WTC11 (cell line): ENCODE measurements around the gene PKNOX1. TPM values are rescaled to one million over a fixed set of nuclear protein-coding genes. Genes with fewer than 3 reads are reported as not detected.
"Not testable (repeated sequence)": the region's sequence is repeated elsewhere in the genome, so short reads cannot be mapped to it uniquely, and the experiment has no call there.

Source experiments
- ATAC-seq: fragments of 200-7000 bp; cut with Tn5 transposase; 2 replicates; pipeline ENCODE4 v1.10.0; 2021; ENCODE audit warnings: mild to moderate bottlenecking, moderate library complexity
- CTCF ChIA-PET: fragments of 300-600 bp; sonication (Branson Sonifier 250); formaldehyde crosslinking; loops from one replicate; lab custom pipeline; 2021; ENCODE audit warnings: antibody characterized with exemption; lab: Charles Lee
- POLR2A ChIA-PET: fragments of 350-600 bp; sonication (Branson Sonifier 250); formaldehyde crosslinking; loops from one replicate; lab custom pipeline; 2021; ENCODE audit warnings: antibody characterized with exemption; lab: Charles Lee
- DNase-seq: peaks from one replicate; pipeline ENCODE4 v3.0.0; 2021; ENCODE audit warnings: low spot score
- H3K27ac Mint-ChIP-seq: 2 replicates; pipeline ENCODE4 v1.8.0; 2021; ENCODE audit warnings: mixed read lengths
- H3K27me3 Mint-ChIP-seq: 2 replicates; pipeline ENCODE4 v1.8.0; 2021; ENCODE audit warnings: low read depth, mild to moderate bottlenecking, moderate library complexity, mixed read lengths
- H3K36me3 Mint-ChIP-seq: 2 replicates; pipeline ENCODE4 v1.8.0; 2021; ENCODE audit warnings: mixed read lengths
- H3K4me1 Mint-ChIP-seq: 2 replicates; pipeline ENCODE4 v1.8.0; 2022; ENCODE audit warnings: mixed read lengths
- H3K4me3 Mint-ChIP-seq: 2 replicates; pipeline ENCODE4 v1.8.0; 2021; ENCODE audit warnings: mild to moderate bottlenecking, moderate library complexity, mixed read lengths
- H3K9me3 Mint-ChIP-seq: 2 replicates; pipeline ENCODE4 v1.8.0; 2021; ENCODE audit warnings: mixed read lengths
- EMX1 ChIP-seq: fragments of 250-450 bp; sonication (Bioruptor Pico); IDR thresholded peaks from 2 replicates; pipeline ENCODE4 v1.8.0; 2021; ENCODE audit warnings: mild to moderate bottlenecking
- ETV6 ChIP-seq: sonication (generic); formaldehyde crosslinking; IDR thresholded peaks from 2 replicates; pipeline ENCODE4 v1.8.1; 2022; ENCODE audit warnings: mild to moderate bottlenecking, missing genetic modification reagents
- NR2C2 ChIP-seq: sonication (generic); formaldehyde crosslinking; IDR thresholded peaks from 2 replicates; pipeline ENCODE4 v1.8.0; 2022; ENCODE audit warnings: mild to moderate bottlenecking, missing genetic modification reagents
- SMAD4 ChIP-seq: sonication (generic); formaldehyde crosslinking; IDR thresholded peaks from 2 replicates; pipeline ENCODE4 v1.8.0; 2022; ENCODE audit warnings: mild to moderate bottlenecking, missing genetic modification reagents
- SOX15 ChIP-seq: fragments of 250-450 bp; sonication (Bioruptor Pico); IDR thresholded peaks from 2 replicates; pipeline ENCODE4 v1.9.0; 2021; ENCODE audit warnings: mild to moderate bottlenecking
- ZNF121 ChIP-seq: sonication (generic); formaldehyde crosslinking; IDR thresholded peaks from 2 replicates; pipeline ENCODE4 v1.8.0; 2023; ENCODE audit warnings: missing genetic modification reagents
- ZNF396 ChIP-seq: fragments of 250-450 bp; sonication (Bioruptor Pico); IDR thresholded peaks from 2 replicates; pipeline ENCODE4 v1.8.0; 2021; ENCODE audit warnings: mild to moderate bottlenecking, moderate library complexity, borderline replicate concordance
- ZNF423 ChIP-seq: fragments of 250-450 bp; sonication (Bioruptor Pico); IDR thresholded peaks from 2 replicates; pipeline ENCODE4 v2.1.2; 2022; ENCODE audit warnings: mild to moderate bottlenecking, moderate library complexity
- total RNA-seq: library from RNA; stranded (reverse); gene quantifications from 3 replicates; pipeline ENCODE4 v1.2.3, GENCODE V29; 2021
- TF ChIP-seq, protein P1 (sequence below): sonication (generic); formaldehyde crosslinking; conservative IDR thresholded peaks from 2 replicates; pipeline ENCODE4 v1.8.1; 2023; ENCODE audit warnings: mild to moderate bottlenecking, low read depth, missing genetic modification reagents, moderate library complexity
- TF ChIP-seq, protein P2 (sequence below): sonication (generic); formaldehyde crosslinking; IDR thresholded peaks from 2 replicates; pipeline ENCODE4 v1.8.1; 2022; ENCODE audit warnings: low read depth, mild to moderate bottlenecking, moderate library complexity, missing genetic modification reagents, borderline replicate concordance
- TF ChIP-seq, protein P3 (sequence below): sonication (generic); formaldehyde crosslinking; IDR thresholded peaks from 2 replicates; pipeline ENCODE4 v1.8.1; 2022; ENCODE audit warnings: low read depth, missing genetic modification reagents, borderline replicate concordance
- TF ChIP-seq, protein P4 (sequence below): sonication (generic); formaldehyde crosslinking; IDR thresholded peaks from 2 replicates; pipeline ENCODE4 v1.8.1; 2023; ENCODE audit warnings: mild to moderate bottlenecking, moderate library complexity, missing genetic modification reagents
- TF ChIP-seq, protein P5 (sequence below): sonication (generic); formaldehyde crosslinking; IDR thresholded peaks from 2 replicates; pipeline ENCODE4 v1.8.1; 2023; ENCODE audit warnings: mild to moderate bottlenecking, missing genetic modification reagents, moderate library complexity
- TF ChIP-seq, protein P6 (sequence below): fragments of 250-450 bp; sonication (Bioruptor Pico); IDR thresholded peaks from 2 replicates; pipeline ENCODE4 v1.8.0; 2021; ENCODE audit warnings: mild to moderate bottlenecking

Gene PKNOX1
- total RNA-seq, 1 experiment from 2014 or later: 23.0 TPM

DNA sequence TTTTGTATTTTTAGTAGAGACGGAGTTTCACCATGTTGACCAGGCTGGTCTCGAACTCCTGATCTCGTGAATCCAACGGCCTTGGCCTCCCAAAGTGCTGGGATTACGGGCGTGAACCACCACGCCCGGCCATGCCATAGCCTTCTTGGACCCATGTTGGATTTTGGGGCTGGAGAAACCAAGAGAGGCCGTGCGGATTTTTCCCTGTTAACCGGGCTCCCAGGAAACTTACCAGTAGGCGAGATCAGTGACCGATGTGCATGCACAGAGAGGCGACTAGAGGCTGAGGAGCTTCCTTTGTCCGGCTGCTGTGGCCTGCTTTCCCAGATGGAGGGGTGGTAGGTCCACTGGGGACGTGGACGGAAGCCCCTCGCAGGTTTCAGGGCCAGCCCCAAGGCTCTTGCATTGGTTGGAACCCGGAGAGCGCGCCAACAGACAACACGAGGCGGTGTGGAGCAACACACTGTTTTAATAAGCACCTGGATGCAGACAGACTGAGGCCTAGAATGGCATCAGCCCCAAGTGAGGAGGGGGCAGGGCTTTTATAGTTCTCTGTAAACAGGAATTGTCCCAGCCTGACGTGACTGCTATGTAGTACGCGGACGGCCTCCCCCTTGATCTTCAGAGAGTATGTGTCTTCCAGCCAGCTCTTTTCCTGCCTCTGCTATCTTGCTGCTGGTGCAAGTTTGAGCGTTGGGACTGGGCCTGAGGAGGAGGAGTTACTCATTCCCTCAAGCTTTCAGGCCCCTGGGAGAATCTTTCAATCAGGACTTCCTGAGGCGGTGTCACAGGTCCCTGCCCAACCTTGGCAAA lies 49.0 kb upstream of the PKNOX1 start, which contains the start of gene ERVH48-1:
TSS of gene ERVH48-1 (minus strand) at position 517 of the 813 bp plus-strand sequence. CDS start 6,624 bp downstream, outside the sequence.
- ChIA-PET CTCF (interaction anchor here (1.0 kb wide), 2 partner anchors 46 to 49 kb away, joined by 3 to 5 read pairs; partner anchors contain the start of gene PKNOX1), POLR2A (no interaction called here)
- H3K4me3 Mint-ChIP-seq: peak within 1 kb of the TSS; percentile 66
- peak within 1 kb of the TSS; percentile 99 for H3K27ac Mint-ChIP-seq
- H3K27me3 Mint-ChIP-seq: no peaks in the 10 kb centered on the region
- ATAC-seq (peak; percentile 4), DNase-seq (peak; percentile 32)
- H3K4me1 Mint-ChIP-seq: peaks cover 50% of the 10 kb centered on the region
- TF ChIP-seq, protein P1, sequence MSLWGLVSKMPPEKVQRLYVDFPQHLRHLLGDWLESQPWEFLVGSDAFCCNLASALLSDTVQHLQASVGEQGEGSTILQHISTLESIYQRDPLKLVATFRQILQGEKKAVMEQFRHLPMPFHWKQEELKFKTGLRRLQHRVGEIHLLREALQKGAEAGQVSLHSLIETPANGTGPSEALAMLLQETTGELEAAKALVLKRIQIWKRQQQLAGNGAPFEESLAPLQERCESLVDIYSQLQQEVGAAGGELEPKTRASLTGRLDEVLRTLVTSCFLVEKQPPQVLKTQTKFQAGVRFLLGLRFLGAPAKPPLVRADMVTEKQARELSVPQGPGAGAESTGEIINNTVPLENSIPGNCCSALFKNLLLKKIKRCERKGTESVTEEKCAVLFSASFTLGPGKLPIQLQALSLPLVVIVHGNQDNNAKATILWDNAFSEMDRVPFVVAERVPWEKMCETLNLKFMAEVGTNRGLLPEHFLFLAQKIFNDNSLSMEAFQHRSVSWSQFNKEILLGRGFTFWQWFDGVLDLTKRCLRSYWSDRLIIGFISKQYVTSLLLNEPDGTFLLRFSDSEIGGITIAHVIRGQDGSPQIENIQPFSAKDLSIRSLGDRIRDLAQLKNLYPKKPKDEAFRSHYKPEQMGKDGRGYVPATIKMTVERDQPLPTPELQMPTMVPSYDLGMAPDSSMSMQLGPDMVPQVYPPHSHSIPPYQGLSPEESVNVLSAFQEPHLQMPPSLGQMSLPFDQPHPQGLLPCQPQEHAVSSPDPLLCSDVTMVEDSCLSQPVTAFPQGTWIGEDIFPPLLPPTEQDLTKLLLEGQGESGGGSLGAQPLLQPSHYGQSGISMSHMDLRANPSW (CRISPR knock-in tag): no peak
- no peak for TF ChIP-seq ZNF423 (CRISPR knock-in tag)
- no peak for TF ChIP-seq EMX1 (CRISPR knock-in tag)
- TF ChIP-seq, protein P2, sequence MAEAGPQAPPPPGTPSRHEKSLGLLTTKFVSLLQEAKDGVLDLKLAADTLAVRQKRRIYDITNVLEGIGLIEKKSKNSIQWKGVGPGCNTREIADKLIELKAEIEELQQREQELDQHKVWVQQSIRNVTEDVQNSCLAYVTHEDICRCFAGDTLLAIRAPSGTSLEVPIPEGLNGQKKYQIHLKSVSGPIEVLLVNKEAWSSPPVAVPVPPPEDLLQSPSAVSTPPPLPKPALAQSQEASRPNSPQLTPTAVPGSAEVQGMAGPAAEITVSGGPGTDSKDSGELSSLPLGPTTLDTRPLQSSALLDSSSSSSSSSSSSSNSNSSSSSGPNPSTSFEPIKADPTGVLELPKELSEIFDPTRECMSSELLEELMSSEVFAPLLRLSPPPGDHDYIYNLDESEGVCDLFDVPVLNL (CRISPR knock-in tag): no peak
- TF ChIP-seq, protein P3, sequence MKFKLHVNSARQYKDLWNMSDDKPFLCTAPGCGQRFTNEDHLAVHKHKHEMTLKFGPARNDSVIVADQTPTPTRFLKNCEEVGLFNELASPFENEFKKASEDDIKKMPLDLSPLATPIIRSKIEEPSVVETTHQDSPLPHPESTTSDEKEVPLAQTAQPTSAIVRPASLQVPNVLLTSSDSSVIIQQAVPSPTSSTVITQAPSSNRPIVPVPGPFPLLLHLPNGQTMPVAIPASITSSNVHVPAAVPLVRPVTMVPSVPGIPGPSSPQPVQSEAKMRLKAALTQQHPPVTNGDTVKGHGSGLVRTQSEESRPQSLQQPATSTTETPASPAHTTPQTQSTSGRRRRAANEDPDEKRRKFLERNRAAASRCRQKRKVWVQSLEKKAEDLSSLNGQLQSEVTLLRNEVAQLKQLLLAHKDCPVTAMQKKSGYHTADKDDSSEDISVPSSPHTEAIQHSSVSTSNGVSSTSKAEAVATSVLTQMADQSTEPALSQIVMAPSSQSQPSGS (CRISPR knock-in tag): no peak
- no peak for TF ChIP-seq ZNF121
- TF ChIP-seq, protein P4, sequence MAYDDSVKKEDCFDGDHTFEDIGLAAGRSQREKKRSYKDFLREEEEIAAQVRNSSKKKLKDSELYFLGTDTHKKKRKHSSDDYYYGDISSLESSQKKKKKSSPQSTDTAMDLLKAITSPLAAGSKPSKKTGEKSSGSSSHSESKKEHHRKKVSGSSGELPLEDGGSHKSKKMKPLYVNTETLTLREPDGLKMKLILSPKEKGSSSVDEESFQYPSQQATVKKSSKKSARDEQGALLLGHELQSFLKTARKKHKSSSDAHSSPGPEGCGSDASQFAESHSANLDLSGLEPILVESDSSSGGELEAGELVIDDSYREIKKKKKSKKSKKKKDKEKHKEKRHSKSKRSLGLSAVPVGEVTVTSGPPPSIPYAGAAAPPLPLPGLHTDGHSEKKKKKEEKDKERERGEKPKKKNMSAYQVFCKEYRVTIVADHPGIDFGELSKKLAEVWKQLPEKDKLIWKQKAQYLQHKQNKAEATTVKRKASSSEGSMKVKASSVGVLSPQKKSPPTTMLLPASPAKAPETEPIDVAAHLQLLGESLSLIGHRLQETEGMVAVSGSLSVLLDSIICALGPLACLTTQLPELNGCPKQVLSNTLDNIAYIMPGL (CRISPR knock-in tag): no peak
- TF ChIP-seq ETV6 (CRISPR knock-in tag): no peak
- TF ChIP-seq, protein P5, sequence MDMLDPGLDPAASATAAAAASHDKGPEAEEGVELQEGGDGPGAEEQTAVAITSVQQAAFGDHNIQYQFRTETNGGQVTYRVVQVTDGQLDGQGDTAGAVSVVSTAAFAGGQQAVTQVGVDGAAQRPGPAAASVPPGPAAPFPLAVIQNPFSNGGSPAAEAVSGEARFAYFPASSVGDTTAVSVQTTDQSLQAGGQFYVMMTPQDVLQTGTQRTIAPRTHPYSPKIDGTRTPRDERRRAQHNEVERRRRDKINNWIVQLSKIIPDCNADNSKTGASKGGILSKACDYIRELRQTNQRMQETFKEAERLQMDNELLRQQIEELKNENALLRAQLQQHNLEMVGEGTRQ (CRISPR knock-in tag): no peak
- no peak for TF ChIP-seq NR2C2 (CRISPR knock-in tag)
- TF ChIP-seq ZNF396 (CRISPR knock-in tag): no peak
- TF ChIP-seq, protein P6, sequence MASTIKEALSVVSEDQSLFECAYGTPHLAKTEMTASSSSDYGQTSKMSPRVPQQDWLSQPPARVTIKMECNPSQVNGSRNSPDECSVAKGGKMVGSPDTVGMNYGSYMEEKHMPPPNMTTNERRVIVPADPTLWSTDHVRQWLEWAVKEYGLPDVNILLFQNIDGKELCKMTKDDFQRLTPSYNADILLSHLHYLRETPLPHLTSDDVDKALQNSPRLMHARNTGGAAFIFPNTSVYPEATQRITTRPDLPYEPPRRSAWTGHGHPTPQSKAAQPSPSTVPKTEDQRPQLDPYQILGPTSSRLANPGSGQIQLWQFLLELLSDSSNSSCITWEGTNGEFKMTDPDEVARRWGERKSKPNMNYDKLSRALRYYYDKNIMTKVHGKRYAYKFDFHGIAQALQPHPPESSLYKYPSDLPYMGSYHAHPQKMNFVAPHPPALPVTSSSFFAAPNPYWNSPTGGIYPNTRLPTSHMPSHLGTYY (CRISPR knock-in tag): no peak
- no peak for TF ChIP-seq SMAD4 (CRISPR knock-in tag)
- no peak for TF ChIP-seq SOX15 (CRISPR knock-in tag)
- peaks cover 4% of the 10 kb centered on the region for H3K36me3 Mint-ChIP-seq
- no peaks in the 10 kb centered on the region for H3K9me3 Mint-ChIP-seq

DNA sequence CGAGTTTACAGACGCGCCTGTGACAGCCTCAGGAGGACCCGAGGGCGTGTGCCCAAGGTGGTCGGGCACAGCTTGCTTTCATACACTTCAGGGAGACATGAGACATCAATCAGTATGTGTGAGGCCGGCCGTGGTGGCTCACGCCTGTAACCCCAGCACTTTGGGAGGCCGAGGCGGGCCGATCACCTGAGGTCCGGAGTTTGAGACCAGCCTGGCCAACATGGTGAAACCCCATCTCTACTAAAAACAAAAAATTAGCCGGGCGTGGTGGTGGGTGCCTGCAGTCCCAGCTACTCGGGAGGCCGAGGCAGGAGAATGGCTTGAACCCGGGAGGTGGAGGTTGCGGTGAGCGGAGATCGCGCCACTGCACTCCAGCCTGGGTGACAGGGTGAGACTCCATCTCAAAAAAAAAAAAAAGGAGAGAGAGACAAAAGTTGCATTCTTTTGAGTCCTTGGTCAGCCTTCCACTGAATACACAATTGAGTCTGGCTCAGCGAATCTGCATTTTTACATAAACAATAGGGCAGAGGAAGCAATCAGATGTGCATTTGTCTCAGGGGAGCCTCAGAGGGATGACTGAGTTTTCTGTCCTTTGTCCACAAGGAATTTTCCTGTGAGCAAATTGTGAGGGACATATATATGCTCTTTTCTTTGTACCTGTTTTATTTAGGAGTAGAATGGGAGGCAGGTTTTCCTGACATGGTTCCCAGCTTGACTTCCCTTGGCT lies 46.7 kb upstream of the PKNOX1 start:
- H3K36me3 Mint-ChIP-seq, ATAC-seq, H3K4me3 Mint-ChIP-seq, H3K9me3 Mint-ChIP-seq, DNase-seq, H3K27me3 Mint-ChIP-seq: not testable (repeated sequence)
- Mint-ChIP-seq H3K4me1 (peaks cover 61% of the 10 kb centered on the region), H3K27ac (peak overlapping the region; percentile 99)
- ChIA-PET CTCF (interaction anchor here (0.7 to 1.2 kb wide), 2 partner anchors 47 to 683 kb away, joined by 4 read pairs; partner anchors contain the start of gene PKNOX1), POLR2A (interaction anchor here (1.2 kb wide), 1 partner anchor 34 kb away, joined by 3 read pairs; no protein-coding TSS in a partner anchor)
